Activated CD8-positive, alpha-beta memory T cell treated with anti-CD3 and anti-CD28 coated beads, Interleukin-2, amount 10 ng/mL, durations not matched to agents 7 days and 5 days (primary cell): ENCODE results near the gene SLC34A1. TPM values are rescaled to one million over a fixed set of nuclear protein-coding genes. Genes with fewer than 3 reads are reported as not detected.

ENCODE experiments used
- ATAC-seq: fragments of 150-1000 bp; cut with Tn5 transposase; one replicate; pipeline ENCODE4 v1.10.0; 2021; ENCODE audit warnings: moderate library complexity
- CTCF ChIA-PET: fragments of 350-600 bp; sonication (Branson Sonifier 250); formaldehyde crosslinking; loops from one replicate; lab custom pipeline; 2021; ENCODE audit warnings: antibody characterized with exemption; lab: Charles Lee
- DNase-seq: peaks from one replicate; pipeline ENCODE4 v3.0.0-alpha.2; 2020
- H3K27ac Mint-ChIP-seq: one replicate; pipeline ENCODE4 v1.8.0; 2021; ENCODE audit warnings: mild to moderate bottlenecking, mixed read lengths
- H3K27me3 Mint-ChIP-seq: one replicate; pipeline ENCODE4 v1.8.0; 2021; ENCODE audit warnings: mixed read lengths
- H3K36me3 Mint-ChIP-seq: one replicate; pipeline ENCODE4 v1.8.0; 2021; ENCODE audit warnings: mild to moderate bottlenecking, mixed read lengths
- H3K4me1 Mint-ChIP-seq: one replicate; pipeline ENCODE4 v1.8.0; 2021; ENCODE audit warnings: mixed read lengths
- H3K4me3 Mint-ChIP-seq: one replicate; pipeline ENCODE4 v1.8.0; 2021; ENCODE audit warnings: mild to moderate bottlenecking, moderate library complexity, mixed read lengths
- H3K9me3 Mint-ChIP-seq: one replicate; pipeline ENCODE4 v1.8.0; 2022; ENCODE audit warnings: low read depth, mixed read lengths
- total RNA-seq, 2 experiments: library from RNA; stranded (reverse); gene quantifications; one replicate each; pipeline ENCODE4 v1.2.3, GENCODE V29; 2021

SLC34A1 gene
- total RNA-seq, 2 experiments from 2014 or later: 0.19 to 0.85 TPM

- Mint-ChIP-seq H3K4me3 (peak within 1 kb of the TSS; percentile 60), H3K36me3 (peaks cover 2% of the 10 kb centered on the region), H3K27ac (peak within 1 kb of the TSS; percentile 76), H3K9me3 (no peaks in the 10 kb centered on the region), H3K4me1 (peaks cover 39% of the 10 kb centered on the region), H3K27me3 (peaks cover 10% of the 10 kb centered on the region)
- CTCF ChIA-PET: interaction anchor here (0.9 to 25.5 kb wide), 15 partner anchors 8 to 137 kb away, joined by 3 to 717 read pairs (median 4); partner anchors contain the start of genes F12, GRK6, LMAN2 and PFN3
- DNase-seq (peak; percentile 79), ATAC-seq (peak; percentile 74)
Measured at GRCh38 chr5:177446200-177447065, 62.2 kb downstream of the SLC34A1 start, which contains the start of gene PRR7. TSS of gene PRR7 (plus strand) at chr5:177446814. CDS start at chr5:177455068, 8,254 bp downstream.

GRCh38 chr5:177447066-177447610 lies 62.9 kb downstream of the SLC34A1 start:
- ATAC-seq (peak; percentile 41), DNase-seq (peak; percentile 78)
- Mint-ChIP-seq H3K27me3 (peaks cover 10% of the 10 kb centered on the region), H3K36me3 (peaks cover 2% of the 10 kb centered on the region), H3K27ac (no peak overlapping the region), H3K9me3 (no peaks in the 10 kb centered on the region), H3K4me3 (peak overlapping the region; percentile 26), H3K4me1 (peaks cover 39% of the 10 kb centered on the region)
- CTCF ChIA-PET: interaction anchor here (1.0 to 25.5 kb wide), 11 partner anchors 7 to 137 kb away, joined by 3 to 717 read pairs (median 6); partner anchors contain the start of genes F12, GRK6 and PFN3

- CTCF ChIA-PET: interaction anchor here (0.9 to 25.5 kb wide), 10 partner anchors 8 to 138 kb away, joined by 3 to 717 read pairs (median 5); partner anchors contain the start of genes F12, GRK6 and PFN3
- no peak for ATAC-seq
- DNase-seq: no peak
Measured at GRCh38 chr5:177447611-177448243, 63.5 kb downstream of the SLC34A1 start.

More at GRCh38 chr5:177447611-177448243, 63.5 kb downstream of the SLC34A1 start:
- Mint-ChIP-seq H3K4me1 (peaks cover 39% of the 10 kb centered on the region), H3K27ac (no peak overlapping the region), H3K36me3 (no peaks in the 10 kb centered on the region), H3K9me3 (no peaks in the 10 kb centered on the region), H3K4me3 (peak overlapping the region; percentile 28), H3K27me3 (peaks cover 10% of the 10 kb centered on the region)

Other genes starting within 250 kb of the SLC34A1 start
- gene RAB24, start 80.7 kb upstream of the SLC34A1 start, total RNA-seq: 10 to 100 TPM; 40.5 to 50.8 TPM
- 100 to 1,000 TPM; 173 to 228 TPM for gene PRELID1, start 80.6 kb upstream of the SLC34A1 start, total RNA-seq
- 100 to 1,000 TPM in 1 of 2 experiments, 10 to 100 TPM in 1; 60.2 to 117 TPM for gene MXD3, start 72.5 kb upstream of the SLC34A1 start, total RNA-seq
- 100 to 1,000 TPM; 133 to 140 TPM for gene LMAN2, start 32.8 kb upstream of the SLC34A1 start, total RNA-seq
- gene RGS14, start 26.5 kb upstream of the SLC34A1 start, total RNA-seq: 10 to 100 TPM; 52.3 to 93.0 TPM
- gene PFN3, start 16.2 kb downstream of the SLC34A1 start, total RNA-seq: not detected
- gene F12, start 25.1 kb downstream of the SLC34A1 start, total RNA-seq: 1 to 10 TPM; 1.3 to 2.2 TPM
- gene GRK6, start 42.2 kb downstream of the SLC34A1 start, total RNA-seq: 100 to 1,000 TPM; 112 to 159 TPM
- gene PRR7, start 62.4 kb downstream of the SLC34A1 start, total RNA-seq: 1 to 10 TPM; 3.1 to 5.3 TPM
- gene DBN1, start 89.2 kb downstream of the SLC34A1 start, total RNA-seq: 100 to 1,000 TPM in 1 of 2 experiments, 10 to 100 TPM in 1; 81.5 to 128 TPM
- gene PDLIM7, start 113.2 kb downstream of the SLC34A1 start, total RNA-seq: 10 to 100 TPM; 72.9 to 81.2 TPM
- gene DOK3, start 125.4 kb downstream of the SLC34A1 start, total RNA-seq: 1 to 10 TPM; 3.3 to 5.7 TPM
- 100 to 1,000 TPM; 126 to 130 TPM for gene DDX41, start 132.5 kb downstream of the SLC34A1 start, total RNA-seq
- 100 to 1,000 TPM in 1 of 2 experiments, 10 to 100 TPM in 1; 77.5 to 116 TPM for gene FAM193B, start 170.1 kb downstream of the SLC34A1 start, total RNA-seq
- gene TMED9, start 207.8 kb downstream of the SLC34A1 start, total RNA-seq: 100 to 1,000 TPM in 1 of 2 experiments, 10 to 100 TPM in 1; 99.9 to 111 TPM
- gene B4GALT7, start 215.7 kb downstream of the SLC34A1 start, total RNA-seq: 10 to 100 TPM; 16.8 to 17.2 TPM